IPS DF 4.7 (cell line): ENCODE measurements around the gene SH3GLB2.
"Not testable (repeated sequence)": the region's sequence is repeated elsewhere in the genome, so short reads cannot be mapped to it uniquely, and the experiment has no call there.

ENCODE experiments used
- DNase-seq: peaks from one replicate; pipeline ENCODE4 v3.0.0-alpha.2; 2013; ENCODE audit warnings: low spot score; ENCODE audit errors: extremely low read depth

SH3GLB2 gene

DNA sequence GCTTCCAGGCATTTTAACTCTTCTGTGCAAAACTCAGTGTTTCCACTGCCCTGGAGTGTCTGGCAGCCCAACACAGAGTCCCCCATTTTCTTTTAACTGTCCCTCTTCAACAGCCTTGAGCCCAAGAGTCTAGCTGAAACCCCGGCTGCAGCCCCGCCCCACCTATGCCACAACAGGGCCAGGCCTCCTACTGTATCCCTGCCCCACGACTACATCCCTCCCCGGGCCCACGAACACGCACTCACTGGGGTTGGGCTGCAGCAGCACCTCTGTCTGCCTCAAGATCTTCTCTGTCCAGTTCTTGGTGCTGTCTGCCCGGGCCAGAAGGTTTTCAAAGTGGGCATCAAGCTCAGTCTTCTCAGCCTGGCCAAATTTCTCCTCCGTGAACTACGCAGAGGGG, 6.1 kb downstream of the SH3GLB2 start:
- no peak for DNase-seq

DNA sequence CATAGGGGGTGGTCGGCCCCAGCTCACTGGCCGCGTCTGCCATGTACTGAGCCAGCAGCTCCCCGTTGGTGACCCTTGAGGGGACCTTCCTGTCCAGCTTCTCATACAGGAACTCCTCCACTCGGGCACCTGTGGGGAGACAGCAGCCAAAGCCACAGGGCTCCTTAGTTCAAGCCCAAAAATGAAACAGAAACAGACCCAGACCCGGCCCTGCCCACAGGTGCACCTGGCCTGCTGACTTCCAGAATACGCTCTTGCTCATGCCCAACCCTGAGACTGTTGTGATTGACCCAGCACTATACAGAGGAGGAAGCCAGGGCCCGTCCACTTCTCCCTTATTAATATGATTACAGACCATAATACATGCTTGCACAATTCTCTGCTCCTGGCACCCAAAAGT, 7.0 kb downstream of the SH3GLB2 start:
- no peak for DNase-seq

DNA sequence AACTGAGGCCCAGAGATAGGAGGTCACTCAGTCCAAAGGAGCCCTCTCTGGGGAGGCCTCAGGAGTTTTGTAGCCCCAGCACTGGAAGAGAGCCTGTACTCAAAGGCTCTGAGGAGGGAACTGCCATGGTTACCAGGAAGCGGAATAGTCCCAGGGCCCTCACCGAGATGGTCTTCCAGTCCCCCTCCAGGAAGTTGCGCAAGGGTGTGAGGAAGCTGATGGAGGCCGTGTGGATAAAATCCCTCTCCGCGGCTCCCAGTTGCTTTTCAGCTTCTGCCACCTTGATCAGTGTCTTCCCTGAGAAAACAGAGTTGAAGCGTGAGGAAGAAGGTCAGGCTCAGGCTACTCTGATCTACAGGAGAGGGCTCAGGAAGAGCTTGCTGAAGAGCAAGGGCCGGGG, 13.5 kb downstream of the SH3GLB2 start:
- DNase-seq = no peak

DNA sequence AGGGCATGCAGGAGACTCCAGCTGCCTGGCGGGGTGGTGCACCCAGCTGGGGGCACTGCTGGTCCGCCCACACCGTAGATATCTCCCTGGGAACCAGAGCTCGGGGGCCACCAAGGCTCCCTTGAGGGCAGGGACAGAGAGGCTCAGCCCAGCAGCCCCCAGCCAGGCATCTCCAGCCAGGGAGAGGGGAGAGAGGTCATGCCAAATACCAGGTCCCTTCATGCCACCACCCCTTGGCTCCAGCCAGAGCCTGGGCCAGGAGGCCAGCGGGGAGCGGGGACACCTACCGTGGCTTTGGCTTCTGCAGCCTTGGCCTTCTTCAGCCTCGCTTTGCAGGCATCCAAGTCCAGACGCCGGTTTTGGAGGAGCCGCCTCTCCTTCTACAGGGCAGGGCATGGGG, 14.0 kb downstream of the SH3GLB2 start:
- DNase-seq = no peak

DNA sequence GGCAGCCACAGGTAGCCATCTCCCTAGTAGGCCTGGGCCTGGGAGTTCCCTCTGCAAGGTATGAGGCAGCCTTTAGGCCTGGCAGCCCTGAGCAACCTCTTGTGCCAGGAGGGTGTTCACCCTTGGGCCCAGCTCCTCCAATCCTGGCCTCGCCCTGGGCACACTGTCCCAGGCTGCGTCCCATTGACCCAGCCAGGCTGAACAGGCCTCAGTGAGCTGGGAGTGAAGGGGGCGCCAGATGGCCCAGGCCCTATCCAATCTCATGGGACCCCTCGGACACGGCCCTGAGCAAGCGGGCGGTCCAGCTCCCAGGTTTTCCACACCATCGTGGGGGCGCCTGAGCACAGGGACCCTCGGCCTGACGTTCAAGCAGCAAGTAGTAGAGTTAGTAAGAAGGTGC, 14.5 kb downstream of the SH3GLB2 start:
- DNase-seq = no peak

DNA sequence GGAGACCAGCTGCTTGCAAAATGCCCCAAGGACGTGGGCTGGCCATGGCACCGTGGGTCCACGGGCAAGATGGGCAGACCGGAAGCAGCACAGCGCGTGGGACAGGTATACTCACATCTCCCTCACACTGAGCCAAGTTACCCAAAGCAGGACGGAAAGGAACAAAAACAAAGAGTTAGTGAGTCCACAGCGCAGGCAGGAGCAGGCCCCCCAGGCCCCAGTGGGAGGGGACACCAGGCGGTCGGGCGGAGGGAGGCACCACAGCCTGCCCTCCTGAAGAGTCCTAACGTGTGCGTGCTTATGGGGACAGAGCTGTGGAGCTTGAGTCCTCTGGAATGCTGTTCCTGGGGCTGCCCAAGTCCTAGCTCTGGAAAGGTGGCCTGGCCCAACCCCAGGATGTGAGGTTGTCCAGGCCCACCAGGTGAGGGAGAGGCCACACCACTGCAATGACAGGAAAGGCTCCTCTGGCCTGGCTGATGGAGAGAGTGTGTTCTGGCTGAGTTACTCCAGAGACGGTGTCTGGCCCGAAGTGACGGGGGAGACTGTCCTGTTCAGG, 15.2 kb downstream of the SH3GLB2 start:
- DNase-seq = no peak

DNA sequence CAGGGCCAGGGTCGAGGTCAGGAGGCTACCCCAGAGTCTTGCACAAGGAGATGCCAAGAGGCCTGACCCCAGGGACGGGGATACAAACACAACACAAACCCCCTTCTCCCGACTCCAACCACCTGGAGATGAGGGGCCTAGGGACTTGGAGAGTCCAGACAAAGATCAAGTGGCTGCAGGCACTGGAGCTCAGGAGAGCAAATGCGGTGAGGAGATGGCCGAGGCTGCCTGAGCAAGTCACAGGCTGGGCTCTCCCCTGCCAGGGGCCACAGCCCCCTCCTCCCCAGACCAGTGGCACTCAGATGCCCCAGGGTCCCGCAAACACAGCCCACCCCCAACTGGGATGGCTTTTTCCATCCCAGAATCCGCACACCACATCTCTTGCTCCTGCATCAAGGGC, 15.8 kb downstream of the SH3GLB2 start:
- DNase-seq = no peak

DNA sequence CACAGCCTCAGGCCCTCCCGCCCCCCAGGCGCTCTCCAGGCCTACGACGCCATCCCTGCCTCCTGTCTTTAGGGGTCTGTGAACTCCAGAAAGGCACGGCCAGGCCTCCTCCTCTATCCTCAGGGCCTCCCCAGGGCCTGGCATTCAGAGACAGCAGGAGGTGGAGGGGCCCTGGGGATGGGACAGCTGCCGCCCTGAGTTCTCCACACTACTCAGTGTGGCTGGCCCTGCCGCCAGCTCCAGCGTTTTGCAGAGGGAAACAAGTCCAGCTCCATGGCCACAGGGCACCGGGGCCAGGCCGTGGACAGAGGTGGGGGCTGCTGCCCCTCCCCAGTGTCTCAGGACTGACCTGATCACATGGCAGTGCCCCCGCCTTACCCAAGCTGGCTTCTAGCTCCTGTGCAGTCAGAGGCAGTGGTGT, 16.4 kb downstream of the SH3GLB2 start:
- no peak for DNase-seq

DNA sequence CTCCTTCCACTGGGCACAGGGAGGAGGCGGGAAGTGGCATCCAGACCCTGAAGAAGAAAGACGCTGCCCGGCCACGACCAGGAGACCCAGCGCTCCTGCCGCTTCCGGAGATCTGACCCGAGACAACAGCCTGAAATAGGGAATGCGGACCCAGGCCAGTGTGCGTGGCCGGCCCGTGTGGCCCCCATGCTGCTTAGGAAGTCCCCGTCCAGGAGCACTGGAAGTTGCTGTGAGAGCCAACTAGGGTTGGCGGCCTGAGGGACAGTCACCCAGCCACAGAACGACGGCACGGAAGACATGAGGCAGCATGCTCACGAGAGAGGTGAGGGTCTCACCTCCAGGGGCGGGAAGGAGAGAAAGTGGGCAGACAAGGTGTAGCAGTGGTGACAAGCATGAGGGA, 17.0 kb downstream of the SH3GLB2 start:
- no peak for DNase-seq

DNA sequence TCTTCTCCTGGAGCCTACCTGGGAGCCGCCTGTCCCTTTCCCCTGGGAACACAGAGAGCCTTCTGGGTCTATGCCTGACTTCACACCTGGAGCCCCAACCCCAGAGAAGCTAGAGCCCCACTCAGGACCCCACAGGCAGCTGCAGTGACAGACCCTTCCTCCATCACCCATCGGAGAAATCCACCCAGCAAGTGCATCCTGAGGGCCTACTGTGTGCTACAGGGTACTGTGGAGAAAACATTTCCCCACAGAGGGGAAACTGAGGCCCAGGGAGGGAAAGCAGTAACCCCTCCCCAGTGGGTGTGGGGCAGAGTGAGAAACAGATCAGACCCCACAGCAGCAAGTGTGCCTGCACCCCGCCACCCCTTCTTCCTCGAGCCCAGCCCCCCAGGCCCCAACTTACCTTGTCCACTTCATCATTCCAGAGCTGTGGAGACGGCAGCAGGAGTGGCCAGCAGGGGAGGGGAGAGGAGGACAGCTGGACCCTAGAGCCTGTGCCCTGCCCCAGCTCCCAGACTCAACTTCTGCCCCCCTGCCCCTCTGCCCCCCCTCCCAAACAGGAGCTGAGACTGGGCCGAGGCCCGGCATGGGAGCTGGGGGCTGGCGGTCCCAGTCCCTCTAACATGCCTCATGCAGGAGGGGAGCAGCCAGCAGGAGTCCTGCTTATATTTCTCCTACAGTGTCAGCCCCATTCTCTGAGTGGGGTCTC, 17.7 kb downstream of the SH3GLB2 start:
- DNase-seq = no peak

DNA sequence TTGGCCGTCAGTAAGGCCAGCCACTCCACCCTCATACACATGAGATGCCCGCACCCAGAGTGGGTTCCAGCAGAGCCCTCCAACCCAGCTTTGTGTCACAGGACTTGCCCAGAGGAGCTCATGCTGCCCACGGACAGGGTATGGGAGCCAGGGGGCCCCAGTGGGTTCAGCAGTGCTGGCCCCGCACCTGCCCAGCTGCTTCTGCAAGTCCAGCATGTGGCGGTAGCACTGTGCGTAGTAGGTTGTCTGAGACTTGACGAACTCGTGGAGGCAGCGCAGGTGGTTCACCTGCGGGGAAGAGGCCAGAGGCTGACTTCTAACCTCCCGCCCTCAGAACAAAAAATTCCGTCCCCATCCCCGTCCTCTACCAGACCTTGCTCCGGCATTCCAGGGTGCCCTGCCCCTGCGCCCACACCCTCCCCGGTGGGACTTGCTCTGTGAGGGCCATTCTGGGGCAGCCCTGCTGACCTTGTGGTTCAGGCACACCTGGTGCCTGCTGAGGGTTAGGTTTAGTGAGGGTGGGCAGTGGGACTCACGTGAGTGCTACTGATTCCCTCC, 18.5 kb downstream of the SH3GLB2 start:
- no peak for DNase-seq

DNA sequence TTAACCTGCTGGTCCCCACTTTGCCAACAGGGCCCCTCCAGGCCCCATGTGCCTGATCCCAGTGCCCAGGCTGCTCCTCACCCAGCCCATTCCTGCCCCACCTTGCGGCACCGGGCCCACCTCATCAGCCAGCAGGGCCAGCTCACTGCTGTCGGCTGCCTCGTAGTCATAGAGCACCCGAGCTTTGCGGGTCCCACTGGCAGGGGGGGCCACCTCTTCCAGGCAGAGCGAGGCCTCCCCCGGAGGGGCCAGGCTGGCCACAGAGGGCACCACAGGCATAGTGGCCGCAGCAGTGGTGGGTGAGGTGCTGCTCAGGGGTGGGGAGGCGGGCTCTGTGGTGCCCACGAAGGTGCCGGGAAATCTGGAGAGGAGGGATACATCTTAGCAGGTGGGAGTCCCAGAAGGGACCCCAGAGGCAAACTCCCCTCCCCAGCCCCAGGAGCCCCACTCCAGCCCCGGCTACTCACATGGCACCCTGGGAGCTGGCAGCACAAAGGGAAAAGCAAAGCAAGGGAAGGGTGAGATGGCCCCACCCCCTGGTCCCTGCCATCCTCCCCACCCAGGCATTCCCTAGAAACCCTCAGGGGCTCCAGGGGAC, 19.0 kb downstream of the SH3GLB2 start:
- no peak for DNase-seq

DNA sequence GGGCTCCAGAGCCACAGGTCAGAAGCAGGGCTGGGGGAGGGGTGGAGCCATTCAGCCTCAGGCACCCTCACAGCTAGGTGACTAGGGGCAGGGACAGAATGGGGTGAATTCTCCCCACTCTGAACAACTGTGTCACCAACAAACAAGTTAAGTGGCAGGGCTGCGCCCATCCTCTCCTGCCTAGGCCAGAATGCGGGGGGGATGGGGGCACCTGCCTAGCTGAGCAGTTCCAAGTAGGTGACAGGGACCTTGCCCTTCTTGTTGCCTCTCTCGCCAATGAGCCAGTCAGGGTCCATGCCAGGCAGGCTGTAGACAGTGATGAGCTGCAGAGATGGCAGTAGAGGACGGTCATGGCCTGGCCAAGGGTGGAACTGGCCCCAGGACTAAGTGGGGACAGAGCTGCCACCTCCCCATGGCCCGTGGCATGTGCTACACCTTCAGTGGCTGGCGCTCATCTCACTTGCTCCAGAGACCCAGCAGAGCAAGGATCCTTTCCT, 19.6 kb downstream of the SH3GLB2 start:
- DNase-seq = no peak

DNA sequence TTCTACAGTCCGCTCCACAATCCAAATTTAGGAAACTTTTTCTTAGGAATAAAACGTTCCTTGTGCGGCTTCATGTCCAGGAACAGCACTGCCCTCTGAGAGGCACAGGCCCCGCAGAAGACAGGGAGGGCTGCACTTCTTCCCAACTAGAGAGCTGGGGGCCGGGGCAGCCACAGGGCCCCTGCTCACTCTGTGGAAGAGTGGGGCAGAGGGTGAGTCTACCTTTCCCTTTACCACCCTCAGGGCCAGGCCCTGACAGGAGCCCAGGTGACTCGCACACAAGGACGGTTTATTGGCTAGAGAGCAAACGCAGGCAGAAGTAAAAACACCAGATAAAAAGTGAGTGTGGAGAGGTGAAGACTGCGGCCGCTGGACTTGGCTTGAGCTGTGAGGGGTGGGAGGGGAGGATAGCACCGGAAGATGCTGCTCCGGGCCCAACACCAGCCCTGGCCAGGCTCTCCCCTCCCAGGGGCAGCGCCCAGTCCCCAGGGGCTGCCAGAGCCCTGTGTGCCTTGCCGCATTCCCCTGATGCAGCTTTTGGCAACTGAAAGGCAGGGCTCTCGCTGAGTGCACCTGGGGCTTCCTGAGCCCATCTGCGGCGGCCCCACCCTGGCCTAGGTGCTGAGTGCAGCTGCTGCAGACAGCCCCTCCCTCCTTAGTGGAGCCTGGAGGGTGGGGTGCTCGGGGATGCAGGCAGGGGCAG, 20.2 kb downstream of the SH3GLB2 start:
- DNase-seq = no peak

DNA sequence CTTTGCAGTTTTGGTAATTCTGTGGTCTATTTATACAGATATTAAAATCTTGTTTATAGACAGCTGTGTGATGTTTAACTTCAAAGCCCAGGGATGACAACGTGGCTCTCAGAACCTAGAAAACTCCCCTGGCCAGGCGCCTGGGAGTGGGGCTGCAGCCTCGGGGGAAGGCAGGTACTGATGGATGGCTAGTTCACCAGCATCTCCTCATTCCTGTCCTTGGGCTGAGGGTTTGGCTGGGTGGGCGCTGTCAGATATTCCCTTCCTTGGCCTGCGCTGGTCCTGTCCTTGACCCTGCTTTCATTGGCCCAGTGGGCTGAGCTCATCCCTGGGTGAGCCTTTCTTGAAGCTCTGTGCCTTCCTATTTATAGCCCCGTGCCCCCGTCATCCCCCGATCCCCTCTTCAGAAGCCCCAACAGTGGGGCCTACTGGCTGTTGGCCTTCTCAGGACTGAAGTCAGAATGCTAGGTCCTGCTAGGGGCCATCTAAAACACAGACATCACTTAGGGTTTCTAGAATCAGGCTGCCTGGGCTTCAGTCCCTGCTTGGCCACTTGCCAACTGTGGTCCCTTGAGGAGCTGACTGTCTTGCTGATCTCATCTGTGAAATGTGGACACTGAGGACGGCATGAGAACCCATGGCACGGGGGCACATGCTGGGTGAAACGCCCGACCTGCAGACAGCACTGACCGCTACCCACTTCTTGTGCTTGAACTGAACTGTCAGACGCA, 20.9 kb downstream of the SH3GLB2 start:
- DNase-seq = no peak

DNA sequence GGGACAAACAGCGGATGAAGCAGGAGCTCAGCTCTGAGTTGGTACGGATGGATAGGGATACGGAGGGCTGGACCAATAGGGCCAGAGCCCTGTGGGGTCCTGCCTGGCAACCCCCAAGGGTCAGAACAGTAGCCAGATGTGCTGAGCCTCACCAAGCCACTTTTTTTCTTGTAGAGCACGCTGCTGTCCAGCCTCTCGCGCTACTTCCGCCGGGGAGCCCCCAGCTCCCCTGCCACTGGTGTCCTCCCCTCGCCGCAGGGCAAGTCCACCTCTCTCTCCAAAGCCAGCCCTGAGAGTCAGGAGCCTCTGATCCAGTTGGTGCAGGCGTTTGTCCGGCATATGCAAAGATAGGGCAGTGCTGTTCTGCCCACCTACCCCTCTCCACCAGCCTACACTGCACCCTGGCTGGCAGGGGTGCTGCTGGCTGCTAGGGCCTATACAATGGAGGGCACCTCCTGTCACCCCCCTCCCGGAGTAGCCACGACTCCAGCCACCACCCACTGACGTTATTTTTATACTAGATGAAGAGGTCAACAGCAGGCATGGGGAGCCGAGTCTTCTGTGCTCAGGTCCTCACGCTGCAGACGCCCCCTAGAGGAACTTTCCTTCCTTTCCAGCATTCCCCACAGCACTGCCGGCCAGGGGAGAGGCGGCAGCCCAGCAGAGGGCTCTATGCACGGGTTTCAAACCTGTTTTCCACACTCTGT, 21.6 kb downstream of the SH3GLB2 start:
- DNase-seq = peak; percentile 68

DNA sequence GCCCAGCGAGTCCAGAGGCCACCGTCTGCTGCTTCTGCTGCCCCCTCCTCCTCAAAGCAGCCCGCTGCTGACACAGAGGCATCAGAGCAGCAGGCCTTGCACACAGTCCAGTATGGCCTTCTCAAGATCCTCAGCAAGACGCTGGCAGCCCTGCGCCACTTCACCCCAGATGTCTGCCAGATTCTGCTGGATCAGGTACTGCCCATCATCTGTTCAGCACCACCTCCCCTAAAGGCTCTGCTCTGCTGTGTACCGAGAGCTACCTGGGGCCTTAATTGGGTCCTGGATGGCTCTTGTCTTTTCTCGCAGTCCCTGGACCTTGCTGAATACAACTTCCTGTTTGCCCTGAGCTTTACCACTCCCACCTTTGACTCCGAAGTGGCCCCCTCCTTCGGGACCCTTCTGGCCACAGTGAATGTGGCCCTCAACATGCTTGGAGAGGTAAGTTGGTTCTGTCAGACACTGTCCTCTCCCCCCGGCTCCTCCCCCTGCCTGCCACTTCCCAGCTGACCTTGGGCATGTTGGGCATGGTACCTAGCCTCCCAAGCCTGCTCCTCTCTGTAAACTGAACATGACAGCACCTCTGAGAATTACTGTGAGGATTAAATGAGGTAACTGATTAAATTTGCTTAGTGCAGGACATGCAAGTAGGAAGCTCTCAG, 22.7 kb downstream of the SH3GLB2 start:
- no peak for DNase-seq

DNA sequence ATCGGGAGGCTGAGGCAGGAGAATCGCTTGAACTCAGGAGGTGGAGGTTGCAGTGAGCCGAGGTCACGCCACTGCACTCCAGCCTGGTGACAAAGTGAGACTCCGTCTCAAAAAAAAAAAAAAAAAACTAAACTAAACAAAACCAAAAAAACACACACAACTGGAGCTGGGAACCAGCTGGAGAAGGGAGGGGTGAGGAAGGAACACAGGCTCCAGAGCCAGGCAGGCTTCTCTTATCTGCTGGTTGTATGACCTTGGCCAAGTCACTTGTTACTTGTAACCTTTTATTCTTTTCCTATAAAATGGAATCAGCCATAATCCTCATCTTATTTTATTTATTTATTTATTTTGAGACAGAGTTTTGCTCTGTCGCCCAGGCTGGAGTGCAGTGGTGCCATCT, 24.0 kb downstream of the SH3GLB2 start:
- DNase-seq = not testable (repeated sequence)

DNA sequence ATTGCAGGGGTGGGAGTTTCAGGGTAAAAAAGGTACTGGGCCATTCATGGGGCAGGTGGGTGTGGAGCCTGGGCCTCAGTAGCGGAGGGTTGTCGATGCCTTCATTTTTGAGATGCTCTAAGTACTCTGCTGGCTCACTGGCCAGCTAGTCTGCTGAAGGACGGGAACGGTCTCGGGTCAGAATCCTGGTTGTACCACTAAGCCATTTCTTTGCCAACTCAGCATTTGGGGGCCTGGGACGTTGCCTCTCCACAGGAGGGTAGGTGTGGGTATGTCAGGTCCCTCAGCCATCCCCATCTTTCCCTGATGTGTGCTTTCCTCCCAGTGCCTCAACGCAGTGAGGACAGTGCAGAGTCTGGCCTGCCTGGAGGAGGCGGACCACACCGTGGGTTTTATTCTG, 25.1 kb downstream of the SH3GLB2 start:
- no peak for DNase-seq
